Osteoblast (primary cell): ENCODE measurements around the gene INO80D. TPM values are rescaled to one million over a fixed set of nuclear protein-coding genes. Genes with fewer than 3 reads are reported as not detected.

Source experiments
- DNase-seq: peaks from one replicate; pipeline ENCODE4 v3.0.0; 2011; ENCODE audit warnings: low spot score, mixed read lengths; ENCODE audit not compliant: insufficient read length; ENCODE audit errors: missing footprints
- H2AFZ ChIP-seq: 2 replicates; pipeline ENCODE4 v1.6.0; 2011; ENCODE audit warnings: mild to moderate bottlenecking, low read length
- H3K27ac ChIP-seq: 2 replicates; pipeline ENCODE4 v1.5.1; 2011; ENCODE audit warnings: mild to moderate bottlenecking, low read depth, low read length, moderate library complexity
- H3K27me3 ChIP-seq: 2 replicates; pipeline ENCODE4 v1.6.0; 2012; ENCODE audit warnings: mild to moderate bottlenecking, control low read depth, inconsistent platforms, low read length, moderate library complexity; ENCODE audit not compliant: insufficient read depth
- H3K36me3 ChIP-seq: 2 replicates; pipeline ENCODE4 v1.5.1; 2011; ENCODE audit warnings: mild to moderate bottlenecking, low read length, control low read depth, moderate library complexity; ENCODE audit not compliant: insufficient read depth
- H3K4me1 ChIP-seq: 2 replicates; pipeline ENCODE4 v1.5.1; 2011; ENCODE audit warnings: mild to moderate bottlenecking, low read length, control low read depth, moderate library complexity; ENCODE audit not compliant: insufficient read depth
- H3K4me2 ChIP-seq: 2 replicates; pipeline ENCODE4 v1.6.0; 2011; ENCODE audit warnings: mild to moderate bottlenecking, low read length; ENCODE audit not compliant: insufficient read depth
- H3K4me3 ChIP-seq: fragments of 200-600 bp; sonication (generic); 3 replicates; pipeline ENCODE4 v1.5.1; 2012; ENCODE audit warnings: mild to moderate bottlenecking, low read length, inconsistent platforms; ENCODE audit not compliant: insufficient read depth
- H3K79me2 ChIP-seq: 2 replicates; pipeline ENCODE4 v1.6.0; 2012; ENCODE audit warnings: mild to moderate bottlenecking, low read length, control low read depth, inconsistent platforms; ENCODE audit not compliant: insufficient read depth
- H3K9me3 ChIP-seq: 2 replicates; pipeline ENCODE4 v1.5.1; 2011; ENCODE audit warnings: low read depth, low read length, control low read depth
- H4K20me1 ChIP-seq: 2 replicates; pipeline ENCODE4 v1.6.0; 2012; ENCODE audit warnings: mild to moderate bottlenecking, low read length, control low read depth; ENCODE audit not compliant: insufficient read depth
- total RNA-seq: library from RNA; depleted of rRNA; stranded (reverse); fragments of >200 nt; gene quantifications from 2 replicates; pipeline ENCODE4 v1.2.3, GENCODE V29; 2012
- TF ChIP-seq, protein P1 (sequence below): IDR thresholded peaks from 2 replicates; pipeline ENCODE4 v1.5.1; 2011; ENCODE audit warnings: mild to moderate bottlenecking, low read depth, low read length, moderate library complexity; ENCODE audit errors: extremely low read depth

The INO80D gene
- total RNA-seq, 1 donor = 9.0 TPM

GRCh38 chr2:205948883-205949282 lies 137.1 kb downstream of the INO80D start:
- Histone ChIP-seq H3K9me3 (no peaks in the 10 kb centered on the region), H3K36me3 (no peaks in the 10 kb centered on the region), H4K20me1 (no peaks in the 10 kb centered on the region), H3K27ac (no peak overlapping the region), H3K27me3 (peaks cover 3% of the 10 kb centered on the region), H3K4me2 (no peak overlapping the region), H3K79me2 (no peaks in the 10 kb centered on the region), H2AFZ (no peak overlapping the region), H3K4me3 (no peak overlapping the region), H3K4me1 (peaks cover 7% of the 10 kb centered on the region)
- TF ChIP-seq, protein P1, sequence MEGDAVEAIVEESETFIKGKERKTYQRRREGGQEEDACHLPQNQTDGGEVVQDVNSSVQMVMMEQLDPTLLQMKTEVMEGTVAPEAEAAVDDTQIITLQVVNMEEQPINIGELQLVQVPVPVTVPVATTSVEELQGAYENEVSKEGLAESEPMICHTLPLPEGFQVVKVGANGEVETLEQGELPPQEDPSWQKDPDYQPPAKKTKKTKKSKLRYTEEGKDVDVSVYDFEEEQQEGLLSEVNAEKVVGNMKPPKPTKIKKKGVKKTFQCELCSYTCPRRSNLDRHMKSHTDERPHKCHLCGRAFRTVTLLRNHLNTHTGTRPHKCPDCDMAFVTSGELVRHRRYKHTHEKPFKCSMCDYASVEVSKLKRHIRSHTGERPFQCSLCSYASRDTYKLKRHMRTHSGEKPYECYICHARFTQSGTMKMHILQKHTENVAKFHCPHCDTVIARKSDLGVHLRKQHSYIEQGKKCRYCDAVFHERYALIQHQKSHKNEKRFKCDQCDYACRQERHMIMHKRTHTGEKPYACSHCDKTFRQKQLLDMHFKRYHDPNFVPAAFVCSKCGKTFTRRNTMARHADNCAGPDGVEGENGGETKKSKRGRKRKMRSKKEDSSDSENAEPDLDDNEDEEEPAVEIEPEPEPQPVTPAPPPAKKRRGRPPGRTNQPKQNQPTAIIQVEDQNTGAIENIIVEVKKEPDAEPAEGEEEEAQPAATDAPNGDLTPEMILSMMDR = no peak
- DNase-seq = no peak

- no peaks in the 10 kb centered on the region for H4K20me1 ChIP-seq
- no peak for DNase-seq
- H3K4me1 ChIP-seq = peaks cover 7% of the 10 kb centered on the region
- no peaks in the 10 kb centered on the region for H3K79me2 ChIP-seq
- no peak overlapping the region for H3K27ac ChIP-seq
- H3K36me3 ChIP-seq = no peaks in the 10 kb centered on the region
- TF ChIP-seq, protein P1 = no peak
- H3K4me3 ChIP-seq = peak overlapping the region; percentile 63
- peak overlapping the region; percentile 83 for H2AFZ ChIP-seq
- peaks cover 3% of the 10 kb centered on the region for H3K27me3 ChIP-seq
- peak overlapping the region; percentile 94 for H3K4me2 ChIP-seq
- no peaks in the 10 kb centered on the region for H3K9me3 ChIP-seq
Observed at GRCh38 chr2:205948496-205948837, 137.5 kb downstream of the INO80D start.

DNA sequence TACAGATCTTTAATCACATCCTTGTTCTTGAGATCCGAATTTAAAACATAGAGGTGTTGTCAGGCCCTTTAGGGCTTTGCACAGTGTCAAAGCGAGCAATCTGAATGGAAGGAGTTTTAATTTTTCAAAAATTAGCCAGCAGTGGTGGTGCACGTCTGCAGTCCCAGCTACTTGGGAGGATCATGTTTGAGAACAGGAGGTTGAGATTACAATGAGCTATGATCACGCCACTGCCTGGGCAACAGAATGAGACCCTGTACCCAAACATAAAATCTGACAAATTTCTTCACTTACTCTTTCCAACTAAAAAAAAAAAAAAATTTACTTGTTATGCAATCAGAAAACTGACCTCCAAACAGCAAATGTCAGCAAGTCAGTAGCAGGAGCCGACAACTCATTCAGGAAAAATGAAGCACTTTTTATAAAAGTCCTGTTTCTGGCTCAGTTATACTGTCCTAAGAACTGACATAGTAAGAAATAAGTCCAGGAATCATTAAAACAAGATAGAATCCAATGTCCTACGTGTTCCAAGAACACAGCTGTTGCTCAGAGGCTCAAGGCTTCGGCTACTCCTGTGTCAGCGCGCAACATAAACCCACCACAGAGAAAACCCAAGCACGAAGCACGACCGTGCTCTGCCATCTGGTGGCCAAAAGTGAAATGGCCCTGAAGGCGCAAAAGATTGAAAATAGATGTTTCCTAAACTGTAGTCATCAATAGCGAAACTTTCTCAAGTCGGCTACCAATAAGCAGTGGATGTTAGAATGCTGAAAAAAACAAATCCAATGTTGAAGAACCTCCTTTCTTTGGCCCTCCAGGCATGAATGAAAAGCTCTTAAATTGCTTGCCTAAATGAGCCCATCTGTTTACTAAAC lies 138.1 kb downstream of the INO80D start:
- TF ChIP-seq, protein P1 = peak; percentile 99
- H3K36me3 ChIP-seq = no peaks in the 10 kb centered on the region
- peak overlapping the region; percentile 83 for H2AFZ ChIP-seq
- no peak overlapping the region for H3K27ac ChIP-seq
- H3K27me3 ChIP-seq = peaks cover 3% of the 10 kb centered on the region
- peaks cover 7% of the 10 kb centered on the region for H3K4me1 ChIP-seq
- peak overlapping the region; percentile 63 for H3K4me3 ChIP-seq
- no peaks in the 10 kb centered on the region for H3K79me2 ChIP-seq
- H3K4me2 ChIP-seq = peak overlapping the region; percentile 94
- peak; percentile 93 for DNase-seq
- no peaks in the 10 kb centered on the region for H3K9me3 ChIP-seq
- no peaks in the 10 kb centered on the region for H4K20me1 ChIP-seq

DNA sequence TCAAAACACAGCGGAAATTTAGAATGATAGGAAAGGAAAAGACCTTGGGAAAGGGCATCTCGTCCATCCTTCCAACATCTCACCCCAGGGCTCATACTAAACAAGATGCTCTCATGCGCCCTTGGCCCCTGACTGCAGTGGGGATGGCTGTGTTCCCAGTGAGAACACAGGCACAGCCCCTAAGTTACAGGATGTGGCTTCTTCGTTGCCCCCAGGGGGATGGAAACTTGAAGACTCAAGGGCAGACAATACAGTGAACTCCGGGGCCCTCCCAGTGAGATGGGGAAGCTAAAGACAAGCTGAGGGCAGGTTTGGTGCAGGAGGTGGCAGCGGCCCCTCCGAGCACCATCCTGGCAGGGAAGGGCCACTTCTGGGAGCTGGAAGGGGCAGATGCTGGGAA lies 139.7 kb downstream of the INO80D start:
- H2AFZ ChIP-seq = no peak overlapping the region
- H3K9me3 ChIP-seq = no peaks in the 10 kb centered on the region
- H4K20me1 ChIP-seq = no peaks in the 10 kb centered on the region
- no peak overlapping the region for H3K4me2 ChIP-seq
- peaks cover 7% of the 10 kb centered on the region for H3K4me1 ChIP-seq
- no peak overlapping the region for H3K27ac ChIP-seq
- DNase-seq = no peak
- peaks cover 3% of the 10 kb centered on the region for H3K27me3 ChIP-seq
- H3K36me3 ChIP-seq = no peaks in the 10 kb centered on the region
- TF ChIP-seq, protein P1 = no peak
- no peak overlapping the region for H3K4me3 ChIP-seq
- no peaks in the 10 kb centered on the region for H3K79me2 ChIP-seq
